H9 (cell line): ENCODE results near the gene CYB5R3. TPM values are rescaled to one million over a fixed set of nuclear protein-coding genes. Genes with fewer than 3 reads are reported as not detected.

Source experiments
- DNase-seq: peaks from one replicate; pipeline ENCODE4 v3.0.0-alpha.2; 2017
- H2AFZ ChIP-seq: one replicate; pipeline ENCODE4 v1.6.1; 2013; ENCODE audit warnings: mild to moderate bottlenecking, low read length, control low read depth, moderate library complexity
- H2AK5ac ChIP-seq: 2 replicates; pipeline ENCODE4 v1.6.1; 2013; ENCODE audit warnings: low read length, control low read depth, mixed read lengths; ENCODE audit not compliant: insufficient read length
- H2BK120ac ChIP-seq: one replicate; pipeline ENCODE4 v1.6.1; 2013; ENCODE audit warnings: low read depth, mild to moderate bottlenecking, low read length, control low read depth, inconsistent platforms; ENCODE audit not compliant: poor library complexity, severe bottlenecking
- H2BK12ac ChIP-seq: 2 replicates; pipeline ENCODE4 v1.6.1; 2013; ENCODE audit warnings: low read length, control low read depth, mixed read lengths, low read depth; ENCODE audit not compliant: insufficient read length
- H2BK15ac ChIP-seq: 2 replicates; pipeline ENCODE4 v1.6.1; 2013; ENCODE audit warnings: low read depth, low read length, control low read depth
- H2BK20ac ChIP-seq: one replicate; pipeline ENCODE4 v1.6.1; 2013; ENCODE audit warnings: low read depth, mild to moderate bottlenecking, low read length, control low read depth, inconsistent platforms; ENCODE audit not compliant: poor library complexity, severe bottlenecking
- H2BK5ac ChIP-seq: 2 replicates; pipeline ENCODE4 v1.6.1; 2013; ENCODE audit warnings: low read length, control low read depth, mixed read lengths; ENCODE audit not compliant: insufficient read length
- H3K14ac ChIP-seq: 2 replicates; pipeline ENCODE4 v1.6.1; 2013; ENCODE audit warnings: low read length, control low read depth; ENCODE audit not compliant: insufficient read depth
- H3K18ac ChIP-seq: 2 replicates; pipeline ENCODE4 v1.6.1; 2013; ENCODE audit warnings: low read depth, mild to moderate bottlenecking, mixed read lengths, low read length, control low read depth; ENCODE audit not compliant: insufficient read length
- H3K23ac ChIP-seq: 2 replicates; pipeline ENCODE4 v1.6.1; 2013; ENCODE audit warnings: low read length, control low read depth, mixed read lengths, low read depth; ENCODE audit not compliant: insufficient read length
- H3K23me2 ChIP-seq: 2 replicates; pipeline ENCODE4 v1.6.1; 2013; ENCODE audit warnings: low read depth, mild to moderate bottlenecking, mixed read lengths, low read length, control low read depth; ENCODE audit not compliant: insufficient read length, poor library complexity, severe bottlenecking
- H3K27ac ChIP-seq: 2 replicates; pipeline ENCODE4 v1.5.1; 2013; ENCODE audit warnings: low read length, control low read depth, mixed read lengths, low read depth; ENCODE audit not compliant: insufficient read length
- H3K27me3 ChIP-seq: 2 replicates; pipeline ENCODE4 v1.6.1; 2013; ENCODE audit warnings: low read length, control low read depth, inconsistent platforms; ENCODE audit not compliant: insufficient read depth
- H3K4ac ChIP-seq: 2 replicates; pipeline ENCODE4 v1.6.1; 2013; ENCODE audit warnings: low read depth, mild to moderate bottlenecking, control low read depth, inconsistent platforms, low read length, moderate library complexity
- H3K4me1 ChIP-seq: 2 replicates; pipeline ENCODE4 v1.6.1; 2013; ENCODE audit warnings: low read length, control low read depth, inconsistent platforms; ENCODE audit not compliant: insufficient read depth
- H3K4me2 ChIP-seq: 2 replicates; pipeline ENCODE4 v1.6.1; 2013; ENCODE audit warnings: low read length, control low read depth, mixed read lengths; ENCODE audit not compliant: insufficient read length, insufficient read depth
- H3K56ac ChIP-seq: 2 replicates; pipeline ENCODE4 v1.6.1; 2013; ENCODE audit warnings: low read depth, mild to moderate bottlenecking, mixed read lengths, low read length, control low read depth; ENCODE audit not compliant: insufficient read length
- H3K79me1 ChIP-seq: 2 replicates; pipeline ENCODE4 v1.6.1; 2013; ENCODE audit warnings: low read depth, mild to moderate bottlenecking, moderate library complexity, low read length, control low read depth, inconsistent platforms; ENCODE audit not compliant: insufficient read depth, poor library complexity, severe bottlenecking
- H3K79me2 ChIP-seq: 2 replicates; pipeline ENCODE4 v1.6.1; 2013; ENCODE audit warnings: low read length, control low read depth, inconsistent platforms; ENCODE audit not compliant: insufficient read depth
- H3K9ac ChIP-seq: 2 replicates; pipeline ENCODE4 v1.6.1; 2013; ENCODE audit warnings: low read length, control low read depth, mixed read lengths; ENCODE audit not compliant: insufficient read length; ENCODE audit errors: extremely low read depth
- H3K9me3 ChIP-seq: one replicate; pipeline ENCODE4 v1.6.1; 2013; ENCODE audit warnings: low read depth, low read length, inconsistent platforms; ENCODE audit not compliant: control insufficient read depth
- H3T11ph ChIP-seq: one replicate; pipeline ENCODE4 v1.6.1; 2013; ENCODE audit warnings: mild to moderate bottlenecking, low read length, control low read depth, inconsistent platforms
- H4K20me1 ChIP-seq: one replicate; pipeline ENCODE4 v1.6.1; 2013; ENCODE audit not compliant: control insufficient read depth, insufficient read length, insufficient read depth
- H4K5ac ChIP-seq: 2 replicates; pipeline ENCODE4 v1.6.1; 2013; ENCODE audit warnings: low read depth, mild to moderate bottlenecking, mixed read lengths, low read length, control low read depth; ENCODE audit not compliant: insufficient read length
- H4K8ac ChIP-seq: replicated peaks from 2 replicates; pipeline ENCODE4 v1.6.1; 2013; ENCODE audit warnings: low read length, control low read depth, mixed read lengths, low read depth; ENCODE audit not compliant: insufficient read length
- H4K91ac ChIP-seq: 2 replicates; pipeline ENCODE4 v1.6.1; 2013; ENCODE audit warnings: low read depth, mild to moderate bottlenecking, moderate library complexity, mixed read lengths, low read length, control low read depth; ENCODE audit not compliant: insufficient read length
- H3K27ac Mint-ChIP-seq, 3 experiments: 2 replicates in 2 of 3; 3 replicates in 1 of 3; pipeline ENCODE4 v1.8.0; 2020 to 2021; ENCODE audit warnings: mixed read lengths in 3 of 3, mild to moderate bottlenecking in 1 of 3, moderate library complexity in 1 of 3
- H3K27me3 Mint-ChIP-seq: 2 replicates; pipeline ENCODE4 v1.8.0; 2021; ENCODE audit warnings: low read depth, mild to moderate bottlenecking, moderate library complexity, mixed read lengths
- H3K36me3 Mint-ChIP-seq, 3 experiments: 2 replicates in 2 of 3; 3 replicates in 1 of 3; pipeline ENCODE4 v1.8.0; 2020 to 2021; ENCODE audit warnings: low read depth in 3 of 3, mixed read lengths in 3 of 3; ENCODE audit not compliant: insufficient read depth in 1 of 3
- H3K4me1 Mint-ChIP-seq, 2 experiments: 2 replicates each; pipeline ENCODE4 v1.8.0; 2020; ENCODE audit warnings: mixed read lengths in 2 of 2
- H3K4me3 Mint-ChIP-seq, 2 experiments: 2 replicates in 1 of 2; 3 replicates in 1 of 2; pipeline ENCODE4 v1.8.0; 2020 to 2021; ENCODE audit warnings: mild to moderate bottlenecking in 2 of 2, mixed read lengths in 2 of 2, moderate library complexity in 1 of 2
- H3K9me3 Mint-ChIP-seq, 2 experiments: 2 replicates in 1 of 2; 3 replicates in 1 of 2; pipeline ENCODE4 v1.8.0; 2020; ENCODE audit warnings: mild to moderate bottlenecking in 2 of 2, mixed read lengths in 2 of 2, moderate library complexity in 1 of 2
- CTCF ChIP-seq: fragments of 200-600 bp; sonication (generic); conservative IDR thresholded peaks from 3 replicates; pipeline ENCODE4 v1.8.0; 2021; ENCODE audit warnings: antibody characterized with exemption, mild to moderate bottlenecking
- WGBS: extraction: QIAGEN DNeasy Blood & Tissue Kit; methylation state at CpG from one replicate; pipeline ENCODE4 v1.1.7; 2013; ENCODE audit warnings: missing lambda C conversion rate, low lambda C conversion rate, mixed read lengths; ENCODE audit not compliant: insufficient read length; ENCODE audit errors: extremely low coverage; 5-methylcytosine and 5-hydroxymethylcytosine counted together
- total RNA-seq: library from RNA; stranded (reverse); gene quantifications from 2 replicates; pipeline ENCODE4 v1.2.1, GENCODE V29; 2021

CYB5R3 gene
- total RNA-seq, 1 experiment from 2014 or later = 97.4 TPM

- no peaks in the 10 kb centered on the region; the same call in 1 of the 2 replicates for H3K79me2 ChIP-seq
- WGBS = no CpG with 5 or more reads among the region's 49 CpGs
- Mint-ChIP-seq H3K27ac (peak overlapping the region; percentile 15 to 93 (median 91); a peak in 5 of 7 replicates), H3K36me3 (no peaks in the 10 kb centered on the region), H3K27me3 (no peaks in the 10 kb centered on the region; the same call in 1 of the 2 replicates), H3K4me1 (peaks cover 27 to 45% of the 10 kb centered on the region in 2 experiments), H3K9me3 (no peaks in the 10 kb centered on the region; a peak in 1 of 5 replicates), H3K4me3 (peak overlapping the region; percentile 85 to 98)
- no peak overlapping the region for H2BK12ac ChIP-seq
- no peak overlapping the region for H2BK120ac ChIP-seq
- H3K9ac ChIP-seq = peak overlapping the region; percentile 80
- H3K14ac ChIP-seq = peak overlapping the region; percentile 14; the same call in 1 of the 2 replicates
- H3K56ac ChIP-seq = peak overlapping the region; percentile 15
- H2BK20ac ChIP-seq = no peak overlapping the region
- H4K5ac ChIP-seq = no peak overlapping the region
- DNase-seq = no peak
- no peak overlapping the region for H2AFZ ChIP-seq
- H3K4me1 ChIP-seq = peaks cover 7% of the 10 kb centered on the region; the same call in 1 of the 2 replicates
- H3K79me1 ChIP-seq = peaks cover 7% of the 10 kb centered on the region
- H2AK5ac ChIP-seq = no peak overlapping the region
- H3K23ac ChIP-seq = no peak overlapping the region
- H4K91ac ChIP-seq = no peak overlapping the region
- H4K8ac ChIP-seq = no peak overlapping the region
- H3K9me3 ChIP-seq = no peaks in the 10 kb centered on the region
- H2BK5ac ChIP-seq = no peak overlapping the region
- no peak overlapping the region for H2BK15ac ChIP-seq
- TF ChIP-seq CTCF = no peak
- no peak overlapping the region for H3K18ac ChIP-seq
- no peak overlapping the region for H3K4ac ChIP-seq
- peaks cover 13% of the 10 kb centered on the region for H3K23me2 ChIP-seq
- H3K4me2 ChIP-seq = peak overlapping the region; percentile 99
- H3K27ac ChIP-seq = no peak overlapping the region
- no peaks in the 10 kb centered on the region for H3K27me3 ChIP-seq
- no peaks in the 10 kb centered on the region for H4K20me1 ChIP-seq
- no peak overlapping the region for H3T11ph ChIP-seq
Observed at GRCh38 chr22:42648368-42649245, 585 bp downstream of the CYB5R3 start.
